Astrocyte (in vitro differentiated cells and primary cell): ENCODE measurements around the gene KLHDC2.

Source experiments
- EZH2 ChIP-seq: IDR thresholded peaks from 2 replicates; pipeline ENCODE4 v1.6.1; 2012; ENCODE audit warnings: mild to moderate bottlenecking, low read length, inconsistent platforms; ENCODE audit not compliant: insufficient read depth
- TF ChIP-seq, protein P1 (sequence below): IDR thresholded peaks from 2 replicates; pipeline ENCODE4 v1.5.1; 2011; ENCODE audit warnings: low read depth, mild to moderate bottlenecking, inconsistent platforms, low read length, moderate library complexity; ENCODE audit not compliant: insufficient read depth

DNA sequence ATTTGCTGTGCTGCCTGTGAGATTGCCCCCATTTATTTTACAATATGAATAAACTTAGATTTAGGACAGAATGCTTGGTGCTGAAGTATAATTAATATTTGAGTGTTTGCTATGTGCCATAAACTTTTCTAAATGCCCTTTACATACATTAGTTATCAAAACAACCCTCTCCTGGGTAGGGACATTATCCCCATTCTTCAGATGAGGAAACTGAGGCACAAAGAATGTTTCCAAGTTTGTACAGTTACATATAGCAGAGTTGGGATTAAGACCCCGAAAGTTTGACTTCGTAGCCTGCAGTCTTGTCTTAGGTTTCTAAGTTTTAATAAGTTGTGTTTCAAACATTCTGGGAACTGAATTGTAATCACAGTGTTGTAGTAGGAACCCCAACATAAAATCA is 18.4 kb downstream of the KLHDC2 start:
- no peak for TF ChIP-seq EZH2
- TF ChIP-seq, protein P1, sequence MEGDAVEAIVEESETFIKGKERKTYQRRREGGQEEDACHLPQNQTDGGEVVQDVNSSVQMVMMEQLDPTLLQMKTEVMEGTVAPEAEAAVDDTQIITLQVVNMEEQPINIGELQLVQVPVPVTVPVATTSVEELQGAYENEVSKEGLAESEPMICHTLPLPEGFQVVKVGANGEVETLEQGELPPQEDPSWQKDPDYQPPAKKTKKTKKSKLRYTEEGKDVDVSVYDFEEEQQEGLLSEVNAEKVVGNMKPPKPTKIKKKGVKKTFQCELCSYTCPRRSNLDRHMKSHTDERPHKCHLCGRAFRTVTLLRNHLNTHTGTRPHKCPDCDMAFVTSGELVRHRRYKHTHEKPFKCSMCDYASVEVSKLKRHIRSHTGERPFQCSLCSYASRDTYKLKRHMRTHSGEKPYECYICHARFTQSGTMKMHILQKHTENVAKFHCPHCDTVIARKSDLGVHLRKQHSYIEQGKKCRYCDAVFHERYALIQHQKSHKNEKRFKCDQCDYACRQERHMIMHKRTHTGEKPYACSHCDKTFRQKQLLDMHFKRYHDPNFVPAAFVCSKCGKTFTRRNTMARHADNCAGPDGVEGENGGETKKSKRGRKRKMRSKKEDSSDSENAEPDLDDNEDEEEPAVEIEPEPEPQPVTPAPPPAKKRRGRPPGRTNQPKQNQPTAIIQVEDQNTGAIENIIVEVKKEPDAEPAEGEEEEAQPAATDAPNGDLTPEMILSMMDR, result no peak
